ENCODE results near the gene RHOC.

RHOC gene

DNA sequence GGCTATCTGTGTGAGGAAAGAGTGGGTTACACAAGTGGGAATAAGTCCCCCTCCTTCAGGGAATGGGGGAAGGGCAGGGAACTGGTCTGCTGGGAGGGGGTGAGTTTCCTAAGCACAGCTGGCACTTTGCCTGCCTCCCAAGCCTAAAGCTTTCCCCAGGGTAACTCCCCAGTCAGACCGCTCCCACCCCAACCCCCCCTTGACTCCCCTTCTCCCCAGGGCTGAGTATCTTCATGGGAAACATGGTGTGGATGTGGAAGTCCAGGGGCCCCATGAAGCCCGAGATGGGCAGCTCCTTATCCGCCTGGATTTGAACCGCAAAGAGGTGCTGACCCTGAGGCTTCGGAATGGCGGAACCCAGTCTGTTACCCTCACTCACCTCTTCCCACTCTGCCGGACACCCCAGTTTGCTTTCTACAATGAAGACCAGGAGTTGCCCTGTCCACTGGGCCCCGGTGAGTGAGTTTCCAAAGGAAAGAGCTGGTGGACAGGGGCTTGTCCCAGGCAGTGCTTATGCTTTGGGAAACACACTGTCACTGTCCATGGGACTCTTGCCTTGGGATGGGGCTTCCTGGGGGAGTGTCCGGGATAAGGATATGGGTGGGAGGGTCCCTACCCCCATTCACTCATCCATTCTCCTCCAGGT is 17.6 kb downstream of the RHOC start:
- DNase-seq (ENCODE audit: low spot score), result no peak
- TF ChIP-seq, protein P1, sequence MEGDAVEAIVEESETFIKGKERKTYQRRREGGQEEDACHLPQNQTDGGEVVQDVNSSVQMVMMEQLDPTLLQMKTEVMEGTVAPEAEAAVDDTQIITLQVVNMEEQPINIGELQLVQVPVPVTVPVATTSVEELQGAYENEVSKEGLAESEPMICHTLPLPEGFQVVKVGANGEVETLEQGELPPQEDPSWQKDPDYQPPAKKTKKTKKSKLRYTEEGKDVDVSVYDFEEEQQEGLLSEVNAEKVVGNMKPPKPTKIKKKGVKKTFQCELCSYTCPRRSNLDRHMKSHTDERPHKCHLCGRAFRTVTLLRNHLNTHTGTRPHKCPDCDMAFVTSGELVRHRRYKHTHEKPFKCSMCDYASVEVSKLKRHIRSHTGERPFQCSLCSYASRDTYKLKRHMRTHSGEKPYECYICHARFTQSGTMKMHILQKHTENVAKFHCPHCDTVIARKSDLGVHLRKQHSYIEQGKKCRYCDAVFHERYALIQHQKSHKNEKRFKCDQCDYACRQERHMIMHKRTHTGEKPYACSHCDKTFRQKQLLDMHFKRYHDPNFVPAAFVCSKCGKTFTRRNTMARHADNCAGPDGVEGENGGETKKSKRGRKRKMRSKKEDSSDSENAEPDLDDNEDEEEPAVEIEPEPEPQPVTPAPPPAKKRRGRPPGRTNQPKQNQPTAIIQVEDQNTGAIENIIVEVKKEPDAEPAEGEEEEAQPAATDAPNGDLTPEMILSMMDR (IDR thresholded peaks at IDR 0.05), result no peak
- peak overlapping the region in 1 of 2 donors; percentile 44 for H3K27ac ChIP-seq
- H3K4me3 ChIP-seq, result no peak overlapping the region

GRCh38 chr1:112688781-112689193 is 18.1 kb downstream of the RHOC start:
- TF ChIP-seq, protein P1 (IDR thresholded peaks at IDR 0.05), result no peak
- no peak for DNase-seq (ENCODE audit: low spot score)
- Histone ChIP-seq H3K27ac (peak overlapping the region in 1 of 2 donors; percentile 44), H3K4me3 (no peak overlapping the region)

DNA sequence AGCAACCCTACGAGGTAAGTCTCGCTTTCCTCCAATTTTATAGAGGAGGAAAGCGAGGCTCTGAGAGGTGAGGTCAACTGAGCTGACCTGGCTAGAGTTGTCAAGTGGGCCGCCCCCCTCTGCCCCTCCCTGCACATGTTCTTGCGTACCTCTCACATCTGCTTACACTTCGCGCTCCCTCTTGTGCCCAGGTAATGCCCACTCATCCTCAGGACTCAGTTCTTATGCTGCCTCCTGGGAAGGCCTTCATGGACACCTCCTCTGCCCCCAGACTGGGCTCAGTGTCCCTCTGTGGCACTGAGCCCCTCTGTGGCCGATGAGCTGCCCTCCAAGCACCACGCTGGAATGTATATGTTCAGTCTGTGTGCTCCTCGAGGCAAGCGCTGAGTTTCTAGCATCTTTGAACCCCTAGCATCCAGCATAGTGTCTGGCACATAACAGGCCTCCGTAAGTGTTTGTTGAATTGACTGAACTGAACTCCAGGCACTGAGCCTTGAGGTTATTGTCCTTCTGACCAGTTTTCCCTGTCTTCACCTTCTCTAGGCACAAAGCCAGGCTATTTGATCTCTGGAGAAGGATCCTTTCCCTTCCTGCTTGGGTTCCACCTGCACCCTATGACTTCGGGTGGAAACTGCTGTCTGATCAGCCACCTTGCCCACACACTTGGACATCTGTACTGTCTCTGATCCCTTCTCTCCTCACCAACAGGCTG is 19.0 kb downstream of the RHOC start:
- no peak overlapping the region for H3K4me3 ChIP-seq
- H3K27ac ChIP-seq, result peak overlapping the region in 1 of 2 donors; percentile 13
- TF ChIP-seq, protein P1 (IDR thresholded peaks at IDR 0.05), result no peak
- DNase-seq (ENCODE audit: low spot score), result no peak

- TF ChIP-seq, protein P1 (IDR thresholded peaks at IDR 0.05), result no peak
- H3K27ac ChIP-seq, result peak overlapping the region in 1 of 2 donors; percentile 13
- DNase-seq (ENCODE audit: low spot score), result no peak
- no peak overlapping the region for H3K4me3 ChIP-seq
Measured at GRCh38 chr1:112687361-112687760, 19.6 kb downstream of the RHOC start.

GRCh38 chr1:112686835-112687234 is 20.1 kb downstream of the RHOC start:
- DNase-seq (ENCODE audit: low spot score), result no peak
- Histone ChIP-seq H3K27ac (no peak overlapping the region), H3K4me3 (no peak overlapping the region)
- TF ChIP-seq, protein P1 (IDR thresholded peaks at IDR 0.05), result no peak

DNA sequence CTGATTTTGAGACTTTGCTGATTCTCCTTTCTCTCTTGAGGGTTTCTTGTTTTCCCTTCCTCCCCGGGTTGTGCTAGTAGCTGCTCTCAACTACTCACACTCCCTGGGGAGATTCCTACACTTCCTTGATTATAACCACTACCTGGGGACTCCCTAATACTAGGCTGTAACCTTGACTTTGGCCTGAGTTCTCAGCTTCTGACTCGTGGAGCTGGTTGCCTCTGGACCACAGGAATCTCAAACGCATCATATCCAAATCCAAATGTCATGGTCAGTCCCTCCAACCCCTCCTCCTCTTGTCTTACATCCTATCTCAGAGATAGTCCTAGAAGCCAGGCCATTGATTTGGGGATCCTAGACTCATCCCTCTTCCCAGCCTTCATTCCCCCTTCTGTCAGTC is 20.5 kb downstream of the RHOC start:
- TF ChIP-seq, protein P1 (IDR thresholded peaks at IDR 0.05), result no peak
- no peak overlapping the region for H3K4me3 ChIP-seq
- no peak overlapping the region for H3K27ac ChIP-seq
- DNase-seq (ENCODE audit: low spot score), result no peak

- TF ChIP-seq, protein P1 (IDR thresholded peaks at IDR 0.05), result no peak
- DNase-seq (ENCODE audit: low spot score), result no peak
- no peak overlapping the region for H3K27ac ChIP-seq
- H3K4me3 ChIP-seq, result no peak overlapping the region
Measured at GRCh38 chr1:112685913-112686312, 21.0 kb downstream of the RHOC start.

Data from coronary artery (tissue), 2 donors.